Neural cell (in vitro differentiated cells): ENCODE measurements around the gene FGF12. TPM values are rescaled to one million over a fixed set of nuclear protein-coding genes. Genes with fewer than 3 reads are reported as not detected.

Experiments
- H2AFZ ChIP-seq: fragments of 200-600, 300-800 bp; sonication (generic), shearing (Covaris generic); 2 replicates; pipeline ENCODE4 v1.6.0; 2014; ENCODE audit warnings: low read depth, mild to moderate bottlenecking, antibody characterized with exemption, low read length, moderate library complexity
- H3F3A ChIP-seq: fragments of 200-600 bp; shearing (Covaris generic); 2 replicates; pipeline ENCODE4 v1.6.1; 2016; ENCODE audit warnings: mild to moderate bottlenecking, moderate library complexity, mixed read lengths, antibody characterized with exemption, low read length; ENCODE audit not compliant: insufficient read depth, poor library complexity, severe bottlenecking
- H3K27ac ChIP-seq: fragments of 200-600, 300-800 bp; sonication (generic), shearing (Covaris generic); 2 replicates; pipeline ENCODE4 v1.5.1; 2014; ENCODE audit warnings: mild to moderate bottlenecking, low read length, moderate library complexity
- H3K27me3 ChIP-seq: fragments of 300-800, 200-600 bp; sonication (generic), shearing (Covaris generic); 2 replicates; pipeline ENCODE4 v1.6.0; 2014; ENCODE audit warnings: mild to moderate bottlenecking, low read depth, low read length, moderate library complexity; ENCODE audit not compliant: insufficient read depth
- H3K36me3 ChIP-seq: fragments of 300-800, 200-600 bp; sonication (generic), shearing (Covaris generic); 2 replicates; pipeline ENCODE4 v1.5.1; 2014; ENCODE audit warnings: mild to moderate bottlenecking, antibody characterized with exemption, low read length, moderate library complexity; ENCODE audit not compliant: insufficient read depth
- H3K4me2 ChIP-seq: fragments of 300-800, 200-600 bp; sonication (generic), shearing (Covaris generic); 2 replicates; pipeline ENCODE4 v1.6.0; 2014; ENCODE audit warnings: mild to moderate bottlenecking, low read length
- H3K4me3 ChIP-seq: fragments of 300-800, 200-600 bp; sonication (generic), shearing (Covaris generic); 2 replicates; pipeline ENCODE4 v1.5.1; 2014; ENCODE audit warnings: mild to moderate bottlenecking, low read length, moderate library complexity
- H3K79me2 ChIP-seq: fragments of 200-600 bp; shearing (Covaris generic); replicated peaks from 2 replicates; pipeline ENCODE4 v1.6.0; 2014; ENCODE audit warnings: mild to moderate bottlenecking, low read length, moderate library complexity; ENCODE audit not compliant: insufficient read depth
- H3K9ac ChIP-seq: fragments of 300-800, 200-600 bp; sonication (generic), shearing (Covaris generic); 2 replicates; pipeline ENCODE4 v1.6.1; 2016; ENCODE audit warnings: mild to moderate bottlenecking, low read length, mixed read lengths
- H3K9me2 ChIP-seq: fragments of 200-600 bp; shearing (Covaris generic); 2 replicates; pipeline ENCODE4 v1.6.1; 2016; ENCODE audit warnings: mild to moderate bottlenecking, low read length, mixed read lengths; ENCODE audit not compliant: insufficient read depth
- H3K9me3 ChIP-seq: fragments of 200-600, 300-800 bp; sonication (generic), shearing (Covaris generic); 2 replicates; pipeline ENCODE4 v1.6.1; 2016; ENCODE audit warnings: mild to moderate bottlenecking, mixed run types, low read length, moderate library complexity, mixed read lengths
- H4K20me1 ChIP-seq: fragments of 200-600 bp; shearing (Covaris generic); 2 replicates; pipeline ENCODE4 v1.6.1; 2016; ENCODE audit warnings: mild to moderate bottlenecking, mixed run types; ENCODE audit not compliant: insufficient read depth
- CTCF ChIP-seq: fragments of 450-650 bp; IDR thresholded peaks from 2 replicates; pipeline ENCODE4 v1.5.1; 2014; ENCODE audit warnings: antibody characterized with exemption, mild to moderate bottlenecking, moderate library complexity; ENCODE audit not compliant: poor library complexity, severe bottlenecking
- EP300 ChIP-seq: fragments of 450-650 bp; conservative IDR thresholded peaks from 2 replicates; pipeline ENCODE4 v1.6.1; 2014; ENCODE audit warnings: antibody characterized with exemption, mild to moderate bottlenecking, moderate library complexity; ENCODE audit not compliant: poor library complexity, severe bottlenecking
- EZH2 ChIP-seq: fragments of 200-600, 300-800 bp; shearing (Covaris generic), sonication (generic); IDR thresholded peaks from 2 replicates; pipeline ENCODE4 v1.6.1; 2014; ENCODE audit warnings: antibody characterized with exemption, low read length, borderline replicate concordance, mild to moderate bottlenecking; ENCODE audit not compliant: insufficient read depth, poor library complexity, severe bottlenecking
- MXI1 ChIP-seq: fragments of 450-650 bp; conservative IDR thresholded peaks from 2 replicates; pipeline ENCODE4 v1.6.1; 2014; ENCODE audit warnings: antibody characterized with exemption, mild to moderate bottlenecking; ENCODE audit not compliant: poor library complexity, severe bottlenecking
- POLR2AphosphoS5 ChIP-seq: IDR thresholded peaks from 2 replicates; pipeline ENCODE4 v1.6.1; 2012
- RAD21 ChIP-seq: fragments of 450-650 bp; conservative IDR thresholded peaks from 2 replicates; pipeline ENCODE4 v1.6.1; 2014; ENCODE audit warnings: antibody characterized with exemption, mild to moderate bottlenecking, moderate library complexity
- REST ChIP-seq: IDR thresholded peaks from 2 replicates; pipeline ENCODE4 v1.6.1; 2012; ENCODE audit warnings: borderline replicate concordance
- SMC3 ChIP-seq: fragments of 450-650 bp; conservative IDR thresholded peaks from 2 replicates; pipeline ENCODE4 v1.6.1; 2014; ENCODE audit warnings: antibody characterized with exemption, mild to moderate bottlenecking, moderate library complexity; ENCODE audit not compliant: poor library complexity
- TAF1 ChIP-seq: IDR thresholded peaks from 2 replicates; pipeline ENCODE4 v1.6.1; 2012; ENCODE audit warnings: low read depth
- polyA plus RNA-seq: library from polyadenylated mRNA; depleted of rRNA; stranded (reverse); fragments of >200 nt; gene quantifications from 2 replicates; pipeline ENCODE4 v1.2.3, GENCODE V29; 2014

FGF12 gene
- polyA plus RNA-seq, 1 donor from 2014 or later, result 4.8 TPM

DNA sequence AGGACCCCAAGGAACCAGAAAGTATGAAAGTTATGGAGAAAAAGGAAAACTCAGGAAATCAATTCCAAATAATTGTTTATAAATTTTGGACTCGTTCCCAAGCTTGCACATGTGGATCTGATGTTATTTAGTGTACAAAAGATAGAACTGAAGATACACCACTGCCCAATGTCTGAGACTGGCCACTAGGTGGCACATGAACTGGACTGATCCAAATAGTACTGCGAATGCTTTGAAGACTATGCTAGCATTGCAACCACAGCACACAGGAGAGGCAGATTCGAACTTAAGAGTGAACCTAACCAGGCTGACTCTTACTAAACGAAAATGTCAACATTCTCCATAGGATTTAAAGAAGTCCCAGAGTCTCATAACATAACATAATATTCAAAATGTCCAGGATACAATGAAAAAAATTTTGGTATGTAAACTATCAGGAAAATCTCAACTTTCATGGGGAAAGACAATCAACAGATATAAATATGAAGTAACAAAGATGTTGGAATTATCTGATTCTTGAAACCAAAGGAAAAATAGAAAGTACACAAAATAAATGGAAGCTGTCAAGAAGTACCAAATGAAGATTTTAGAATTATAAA lies 596.7 kb downstream of the FGF12 start:
- H3K4me2 ChIP-seq, result no peak overlapping the region
- no peaks in the 10 kb centered on the region for H3F3A ChIP-seq
- no peak overlapping the region for H3K4me3 ChIP-seq
- no peaks in the 10 kb centered on the region for H3K36me3 ChIP-seq
- H3K27ac ChIP-seq, result no peak overlapping the region
- H3K9me2 ChIP-seq, result no peaks in the 10 kb centered on the region
- no peak overlapping the region for H2AFZ ChIP-seq
- no peak overlapping the region for H3K9ac ChIP-seq
- no peaks in the 10 kb centered on the region for H4K20me1 ChIP-seq
- no peaks in the 10 kb centered on the region for H3K27me3 ChIP-seq
- H3K79me2 ChIP-seq, result no peaks in the 10 kb centered on the region
- TF ChIP-seq MXI1 (no peak), EP300 (no peak), EZH2 (no peak), RAD21 (no peak), SMC3 (no peak), CTCF (no peak), REST (no peak), POLR2AphosphoS5 (no peak), TAF1 (no peak)
- H3K9me3 ChIP-seq, result no peaks in the 10 kb centered on the region

DNA sequence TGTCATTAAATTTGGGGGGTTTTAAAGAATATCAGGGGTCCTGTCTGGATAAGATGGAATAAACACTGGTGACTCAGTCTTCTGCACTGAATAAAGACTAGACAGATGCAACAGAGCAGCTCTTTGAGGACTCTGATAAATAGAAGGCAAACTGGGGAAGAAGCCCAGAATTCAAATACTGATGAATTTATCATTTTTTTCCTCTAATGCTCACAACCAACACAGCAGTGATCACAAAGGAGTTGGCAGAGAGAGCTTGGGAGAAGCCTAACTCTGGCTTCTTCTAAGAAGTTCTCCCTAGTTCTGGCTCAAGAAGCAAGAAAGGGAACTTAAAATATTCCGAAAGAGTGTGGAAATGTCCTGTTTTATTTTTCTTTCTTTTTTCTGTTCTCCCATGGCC lies 597.8 kb downstream of the FGF12 start:
- Histone ChIP-seq H3K27ac (no peak overlapping the region), H2AFZ (no peak overlapping the region), H3K9me3 (no peaks in the 10 kb centered on the region), H3K79me2 (no peaks in the 10 kb centered on the region), H3K36me3 (no peaks in the 10 kb centered on the region), H3F3A (no peaks in the 10 kb centered on the region), H3K9me2 (no peaks in the 10 kb centered on the region), H3K27me3 (no peaks in the 10 kb centered on the region), H3K4me3 (no peak overlapping the region), H3K9ac (no peak overlapping the region), H4K20me1 (no peaks in the 10 kb centered on the region), H3K4me2 (no peak overlapping the region)
- TF ChIP-seq POLR2AphosphoS5 (no peak), EZH2 (no peak), MXI1 (no peak), SMC3 (no peak), EP300 (no peak), REST (no peak), RAD21 (no peak), CTCF (no peak), TAF1 (no peak)
